Gastroesophageal sphincter (tissue), 3 donors: ENCODE data around the gene MCF2L2.

Experiments
- CTCF ChIP-seq, 4 experiments: fragments of 200-600 bp in 2 of 4; fragments of 450-650 bp in 2 of 4; sonication (generic) in 1 of 4; IDR thresholded peaks; one replicate each; pipeline ENCODE4 v1.5.1; 2017 to 2019; ENCODE audit warnings: antibody characterized with exemption in 4 of 4, mild to moderate bottlenecking in 2 of 4, moderate library complexity in 2 of 4
- POLR2A ChIP-seq, 2 donors: fragments of 450-650 bp; IDR thresholded peaks; one replicate each; pipeline ENCODE4 v1.6.1; 2017; ENCODE audit warnings: antibody characterized with exemption in 2 of 2, mild to moderate bottlenecking in 2 of 2, moderate library complexity in 1 of 2
- POLR2AphosphoS5 ChIP-seq: sonication (generic); formaldehyde crosslinking; IDR thresholded peaks from one replicate; pipeline ENCODE4 v1.6.1; 2017; ENCODE audit warnings: antibody characterized with exemption

GRCh38 chr3:183356920-183357319 is 71.5 kb downstream of the MCF2L2 start:
- TF ChIP-seq POLR2AphosphoS5 (no peak), CTCF (IDR thresholded peaks at IDR 0.05) (no peak), POLR2A (IDR thresholded peaks at IDR 0.05) (no peak)
